Skeletal muscle tissue (tissue), 4 donors: ENCODE measurements around the gene LRRFIP1. TPM values are rescaled to one million over a fixed set of nuclear protein-coding genes. Genes with fewer than 3 reads are reported as not detected.

Source experiments
- H3K27ac ChIP-seq: one replicate; pipeline ENCODE4 v1.7.0; 2013; ENCODE audit warnings: mild to moderate bottlenecking, low read depth, low read length, inconsistent platforms
- H3K27me3 ChIP-seq, 3 donors: one replicate each; pipeline ENCODE4 v1.7.0; 2013; ENCODE audit warnings: low read length in 3 of 3; ENCODE audit not compliant: control insufficient read depth in 3 of 3, insufficient read depth in 3 of 3
- H3K36me3 ChIP-seq, 3 donors: one replicate each; pipeline ENCODE4 v1.7.0; 2013; ENCODE audit warnings: low read length in 3 of 3; ENCODE audit not compliant: control insufficient read depth in 3 of 3, insufficient read depth in 3 of 3
- H3K4me1 ChIP-seq, 3 donors: one replicate each; pipeline ENCODE4 v1.7.0; 2013; ENCODE audit warnings: low read length in 3 of 3, mild to moderate bottlenecking in 3 of 3; ENCODE audit not compliant: control insufficient read depth in 3 of 3, insufficient read depth in 3 of 3
- H3K4me3 ChIP-seq, 3 donors: one replicate each; pipeline ENCODE4 v1.7.0; 2013; ENCODE audit warnings: low read length in 3 of 3
- H3K9ac ChIP-seq, 3 donors: one replicate each; pipeline ENCODE4 v1.7.0; 2013; ENCODE audit warnings: low read length in 3 of 3, mild to moderate bottlenecking in 3 of 3, moderate library complexity in 2 of 3, low read depth in 1 of 3
- H3K9me3 ChIP-seq, 3 donors: one replicate each; pipeline ENCODE4 v1.7.0; 2013; ENCODE audit warnings: low read length in 3 of 3; ENCODE audit not compliant: control insufficient read depth in 3 of 3
- total RNA-seq: library from RNA; depleted of rRNA; stranded (reverse); fragments of >200 nt; gene quantifications from one replicate; pipeline ENCODE4 v1.2.3, GENCODE V29; 2014
- donor health status: Osteomylitis.

Gene LRRFIP1
- total RNA-seq, 1 donor from 2014 or later: 65.8 TPM

- H3K9me3 ChIP-seq: no peaks in the 10 kb centered on the region
- H3K4me1 ChIP-seq: no peaks in the 10 kb centered on the region
- H3K27ac ChIP-seq: no peak overlapping the region
- H3K27me3 ChIP-seq: no peaks in the 10 kb centered on the region
- H3K36me3 ChIP-seq: no peaks in the 10 kb centered on the region
- H3K4me3 ChIP-seq: no peak overlapping the region
- no peak overlapping the region for H3K9ac ChIP-seq
Measured at GRCh38 chr2:237823544-237823943, 196.2 kb downstream of the LRRFIP1 start.

- Histone ChIP-seq H3K4me3 (no peak overlapping the region), H3K4me1 (no peaks in the 10 kb centered on the region), H3K27me3 (no peaks in the 10 kb centered on the region), H3K9ac (no peak overlapping the region), H3K36me3 (no peaks in the 10 kb centered on the region), H3K9me3 (no peaks in the 10 kb centered on the region), H3K27ac (no peak overlapping the region)
Measured at GRCh38 chr2:237824085-237824484, 196.7 kb downstream of the LRRFIP1 start.

GRCh38 chr2:237827421-237827987, 200.1 kb downstream of the LRRFIP1 start:
- no peak overlapping the region for H3K9ac ChIP-seq
- H3K27me3 ChIP-seq: no peaks in the 10 kb centered on the region
- H3K4me3 ChIP-seq: no peak overlapping the region
- H3K36me3 ChIP-seq: no peaks in the 10 kb centered on the region
- H3K4me1 ChIP-seq: no peaks in the 10 kb centered on the region
- H3K9me3 ChIP-seq: no peaks in the 10 kb centered on the region
- H3K27ac ChIP-seq: no peak overlapping the region

Other genes starting within 250 kb of the LRRFIP1 start
- 365 TPM for gene COL6A3, start 213.4 kb upstream of the LRRFIP1 start, total RNA-seq
- not detected for gene MLPH, start 140.3 kb upstream of the LRRFIP1 start, total RNA-seq
- gene PRLH, start 61.0 kb upstream of the LRRFIP1 start, total RNA-seq: not detected
- 1.0 TPM for gene RAB17, start 36.9 kb upstream of the LRRFIP1 start, total RNA-seq
- 2.1 TPM for gene RBM44, start 171.2 kb downstream of the LRRFIP1 start, total RNA-seq
- gene RAMP1, start 232.0 kb downstream of the LRRFIP1 start, total RNA-seq: 31.8 TPM